Esophagus muscularis mucosa (tissue), 4 donors: Measurements from ENCODE around the gene CD84.
A peak's percentile ranks its signal among the peaks of the same experiment; 100 is the strongest.

Experiments
- CTCF ChIP-seq, 3 experiments: fragments of 200-600 bp in 2 of 3; fragments of 450-650 bp in 1 of 3; sonication (generic) in 2 of 3; IDR thresholded peaks; one replicate each; pipeline ENCODE4 v1.5.1; 2017 to 2019; ENCODE audit warnings: antibody characterized with exemption in 3 of 3, mild to moderate bottlenecking in 2 of 3, moderate library complexity in 1 of 3
- EP300 ChIP-seq: sonication (generic); formaldehyde crosslinking; IDR thresholded peaks from one replicate; pipeline ENCODE4 v1.6.1; 2017; ENCODE audit warnings: antibody characterized with exemption
- POLR2A ChIP-seq: fragments of 450-650 bp; IDR thresholded peaks from one replicate; pipeline ENCODE4 v1.6.1; 2017; ENCODE audit warnings: antibody characterized with exemption, moderate library complexity, mild to moderate bottlenecking, low read depth
- POLR2AphosphoS5 ChIP-seq, 2 donors: sonication (generic); formaldehyde crosslinking; IDR thresholded peaks; one replicate each; pipeline ENCODE4 v1.6.1; 2017; ENCODE audit warnings: antibody characterized with exemption in 2 of 2

- TF ChIP-seq CTCF (IDR thresholded peaks at IDR 0.05) (peak; percentile 38 to 49 (median 47)), POLR2A (no peak), EP300 (no peak), POLR2AphosphoS5 (IDR thresholded peaks at IDR 0.05) (no peak)
Measured at GRCh38 chr1:160607011-160607671, 27.8 kb upstream of the CD84 start.
